Measurements from ENCODE around the gene COL4A5. TPM values are rescaled to one million over a fixed set of nuclear protein-coding genes. Genes with fewer than 3 reads are reported as not detected.

COL4A5 gene
- total RNA-seq, 1 experiment from 2014 or later = 56.6 TPM

- H3K27me3 ChIP-seq (ENCODE audit: control insufficient read depth, insufficient read depth, low read length) = peaks cover 42% of the 10 kb centered on the region
Observed at GRCh38 chrX:108734426-108734825, 294.8 kb downstream of the COL4A5 start.

DNA sequence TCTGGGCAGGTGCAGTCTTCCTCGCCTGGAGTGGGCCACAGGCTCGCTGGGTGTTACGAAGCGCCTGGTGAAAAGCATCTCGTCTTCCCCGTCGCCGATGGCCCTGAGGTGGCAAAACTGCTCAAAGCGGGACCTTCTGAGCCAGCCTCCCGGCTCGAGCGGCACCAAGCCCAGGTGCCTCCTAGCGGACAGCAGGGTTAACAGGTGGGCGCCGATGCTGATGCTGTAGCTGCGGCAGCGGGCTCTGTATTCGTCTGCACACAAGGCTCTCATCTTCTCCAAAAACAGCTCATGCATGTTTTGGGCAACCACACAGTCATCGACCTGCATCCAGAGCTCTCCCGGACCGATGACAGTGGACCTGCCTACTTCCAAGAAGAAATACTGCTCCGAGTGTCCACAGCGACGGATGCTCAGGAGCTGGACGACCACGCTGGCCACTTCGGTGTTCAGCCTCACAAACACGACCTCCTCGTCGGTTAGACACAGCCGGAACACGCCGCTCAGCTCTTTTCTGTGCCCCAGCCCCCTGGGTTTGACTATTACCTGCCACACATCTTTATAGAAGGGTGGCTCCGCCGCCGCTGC lies 295.5 kb downstream of the COL4A5 start:
- peak overlapping the region; percentile 75 for H3K4me3 ChIP-seq (ENCODE audit: insufficient read depth, low read depth, low read length)

More at GRCh38 chrX:108734426-108734825, 294.8 kb downstream of the COL4A5 start:
- Histone ChIP-seq H3K4me3 (ENCODE audit: insufficient read depth, low read depth, low read length) (no peak overlapping the region), H3K36me3 (replicated peaks; ENCODE audit: control insufficient read depth, insufficient read depth, low read length) (no peaks in the 10 kb centered on the region)
- no peak for DNase-seq

DNA sequence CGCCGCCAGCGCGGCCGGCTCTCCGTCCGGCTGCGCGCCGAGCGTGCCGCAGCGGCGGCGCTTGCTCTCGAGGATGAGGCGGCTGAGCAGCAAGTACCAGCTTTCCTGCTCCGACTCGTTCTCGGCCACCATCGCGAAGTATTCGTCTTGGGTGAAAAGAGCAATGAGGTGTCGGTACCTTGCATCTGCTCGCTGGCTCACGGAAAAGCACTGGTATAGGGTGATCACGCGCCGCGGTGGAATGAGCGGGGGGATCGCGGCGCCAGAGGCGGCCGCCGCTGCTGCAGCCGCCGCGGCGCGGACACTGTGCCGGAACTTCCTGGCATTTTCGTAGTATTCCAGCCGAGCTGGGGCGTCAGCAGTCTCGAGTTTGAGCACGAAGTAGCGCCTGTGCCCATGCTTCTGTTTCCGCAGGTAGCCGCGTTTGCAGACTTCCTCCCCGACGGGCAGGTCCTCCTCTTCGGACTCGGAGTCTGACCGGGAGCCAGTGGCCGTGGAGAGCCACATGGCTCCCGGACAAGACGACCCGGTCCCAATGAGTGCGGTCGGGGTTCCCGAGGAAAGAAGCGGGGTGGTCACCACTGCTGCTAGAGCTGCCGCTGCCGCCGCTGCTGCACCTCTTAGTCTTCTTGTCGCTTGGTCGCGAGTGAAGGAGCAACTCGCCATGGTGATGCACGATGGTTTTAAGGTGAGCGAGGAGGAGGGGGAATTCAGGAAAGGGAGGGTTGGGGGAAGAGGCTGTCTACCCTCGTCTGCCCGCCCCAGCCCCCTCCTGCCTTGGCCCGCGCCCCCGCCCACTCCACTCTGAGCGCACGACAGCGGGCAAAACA lies 296.3 kb downstream of the COL4A5 start:
- Histone ChIP-seq H3K36me3 (replicated peaks; ENCODE audit: control insufficient read depth, insufficient read depth, low read length) (no peaks in the 10 kb centered on the region), H3K27me3 (ENCODE audit: control insufficient read depth, insufficient read depth, low read length) (peaks cover 42% of the 10 kb centered on the region), H3K4me3 (ENCODE audit: insufficient read depth, low read depth, low read length) (peak overlapping the region; percentile 75)
- peak; percentile 59 for DNase-seq

More for the DNA sequence above, 295.5 kb downstream of the COL4A5 start:
- H3K36me3 ChIP-seq (replicated peaks; ENCODE audit: control insufficient read depth, insufficient read depth, low read length) = no peaks in the 10 kb centered on the region
- peaks cover 42% of the 10 kb centered on the region for H3K27me3 ChIP-seq (ENCODE audit: control insufficient read depth, insufficient read depth, low read length)
- peak; percentile 81 for DNase-seq

- H3K27me3 ChIP-seq (ENCODE audit: control insufficient read depth, insufficient read depth, low read length) = peaks cover 41% of the 10 kb centered on the region
- DNase-seq = peak; percentile 92
- H3K4me3 ChIP-seq (ENCODE audit: insufficient read depth, low read depth, low read length) = peak within 1 kb of the TSS; percentile 75
- H3K36me3 ChIP-seq (replicated peaks; ENCODE audit: control insufficient read depth, insufficient read depth, low read length) = no peaks in the 10 kb centered on the region
Observed at GRCh38 chrX:108736509-108737479, 297.2 kb downstream of the COL4A5 start, which contains the start of gene IRS4. Gene IRS4 (minus strand): TSS chrX:108736563.

DNA sequence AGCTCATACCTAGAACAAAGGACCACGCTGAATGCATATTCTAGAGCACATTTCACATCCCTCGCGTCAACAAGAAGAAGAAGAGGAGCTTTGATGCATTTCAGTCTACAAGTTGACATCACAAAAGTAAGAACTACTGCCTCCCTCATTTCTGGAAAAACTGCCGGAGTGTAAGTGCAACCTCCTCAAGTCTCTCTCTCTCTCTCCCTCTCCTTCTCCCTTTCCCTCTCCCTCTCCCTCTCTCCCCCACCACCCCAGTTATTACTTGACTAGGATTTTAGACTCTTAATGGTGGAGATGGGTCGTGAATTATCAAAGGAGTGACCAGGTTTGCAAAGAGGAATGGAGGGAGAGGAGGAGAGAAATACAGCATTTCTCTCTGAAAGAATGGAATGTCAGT lies 298.1 kb downstream of the COL4A5 start:
- Histone ChIP-seq H3K27me3 (ENCODE audit: control insufficient read depth, insufficient read depth, low read length) (peaks cover 34% of the 10 kb centered on the region), H3K4me3 (ENCODE audit: insufficient read depth, low read depth, low read length) (peak overlapping the region; percentile 75), H3K36me3 (replicated peaks; ENCODE audit: control insufficient read depth, insufficient read depth, low read length) (no peaks in the 10 kb centered on the region)
- DNase-seq = no peak

DNA sequence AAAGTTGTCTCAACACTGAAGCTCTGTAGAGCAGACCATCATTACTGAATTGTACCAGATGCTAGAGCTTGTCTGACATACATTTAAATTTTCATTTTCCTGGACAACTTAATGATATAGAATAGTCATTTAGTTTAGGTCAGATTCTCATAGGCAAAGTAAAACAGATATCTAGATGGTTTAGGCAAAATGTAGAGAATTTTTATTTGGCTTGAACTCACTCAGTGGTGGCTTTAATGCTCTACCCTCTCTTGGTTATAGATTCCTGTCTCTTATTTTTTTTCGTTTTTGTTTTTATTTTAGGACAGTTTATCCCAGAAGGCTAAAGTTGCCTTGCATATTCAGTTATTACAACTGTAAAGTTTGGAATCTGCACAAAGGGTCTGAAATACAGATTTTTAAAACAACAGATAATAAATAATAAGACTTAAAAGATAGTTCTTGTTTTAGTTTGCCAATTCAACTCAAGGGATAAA lies 300.7 kb downstream of the COL4A5 start:
- H3K27me3 ChIP-seq (ENCODE audit: control insufficient read depth, insufficient read depth, low read length) = peaks cover 8% of the 10 kb centered on the region
- no peak overlapping the region for H3K4me3 ChIP-seq (ENCODE audit: insufficient read depth, low read depth, low read length)
- DNase-seq = no peak
- no peaks in the 10 kb centered on the region for H3K36me3 ChIP-seq (replicated peaks; ENCODE audit: control insufficient read depth, insufficient read depth, low read length)

Other genes starting within 250 kb of the COL4A5 start
- 23.7 and 26.8 TPM in 2 replicates for gene COL4A6, start 1.4 kb upstream of the COL4A5 start, total RNA-seq (2014; rRNA removed; shearing (Covaris generic))